Spleen (tissue), 7 donors: ENCODE results near the gene AHI1.

ENCODE experiments used
- POLR2A ChIP-seq, 3 donors: fragments of 450-650 bp; IDR thresholded peaks; one replicate each; pipeline ENCODE4 v1.5.1; 2017; ENCODE audit warnings: antibody characterized with exemption in 3 of 3, mild to moderate bottlenecking in 1 of 3
- TF ChIP-seq, protein P1 (sequence below), 11 experiments: fragments of 200-600 bp in 7 of 11; fragments of 450-650 bp in 4 of 11; sonication (generic) in 4 of 11; IDR thresholded peaks in 8 of 11; conservative IDR thresholded peaks in 3 of 11; 1 replicate in 7 of 11; 2 replicates in 4 of 11; pipeline versions ENCODE4 v1.4.0 to v1.8.0; 2016 to 2021; ENCODE audit warnings: antibody characterized with exemption in 11 of 11, inconsistent platforms in 4 of 11, mild to moderate bottlenecking in 1 of 11
- donor health status: DM: no; HTN: no; CAD: no; lungs with moderate emphysema.
- donor health status: DM: no; HTN: no; CAD: no.
- donor health status: DM: no; HTN: no; CAD: no.

DNA sequence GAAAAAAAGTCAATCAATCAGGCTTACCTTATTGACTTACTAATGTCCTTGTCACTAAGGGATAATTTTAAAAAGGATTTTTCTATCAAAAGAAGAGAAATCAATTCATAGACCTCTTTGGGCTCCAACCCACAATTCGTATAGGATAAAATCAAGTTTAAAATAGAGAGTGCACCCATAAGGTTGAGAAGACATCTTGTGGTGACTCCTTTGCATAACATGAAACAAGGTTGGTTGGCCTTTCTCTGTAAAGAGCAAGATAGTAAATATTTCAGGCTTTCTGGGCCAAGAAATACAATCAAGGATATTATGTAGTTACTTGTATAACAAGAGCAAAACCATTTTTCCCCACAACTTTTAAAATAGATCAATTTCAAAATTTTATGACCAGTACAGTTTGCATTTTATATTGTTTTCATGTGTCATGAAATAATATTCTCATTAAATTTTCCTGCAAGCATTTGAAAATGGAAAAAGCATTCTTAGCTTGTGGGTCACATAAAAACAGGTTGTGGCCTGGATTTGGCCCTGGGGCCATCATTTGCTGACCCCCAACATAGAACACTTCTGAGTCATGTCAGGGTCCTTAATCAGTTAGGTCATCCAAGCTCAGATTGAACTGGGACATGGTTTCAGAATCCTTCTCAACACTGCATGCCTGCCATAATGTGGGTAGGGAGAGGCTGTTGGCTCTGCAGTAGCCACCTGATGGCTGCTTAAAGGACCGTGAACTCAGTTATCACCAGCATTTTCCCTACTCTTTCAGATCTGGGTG, 239.7 kb downstream of the AHI1 start:
- TF ChIP-seq POLR2A (IDR thresholded peaks at IDR 0.05) = no peak
- TF ChIP-seq, protein P1, sequence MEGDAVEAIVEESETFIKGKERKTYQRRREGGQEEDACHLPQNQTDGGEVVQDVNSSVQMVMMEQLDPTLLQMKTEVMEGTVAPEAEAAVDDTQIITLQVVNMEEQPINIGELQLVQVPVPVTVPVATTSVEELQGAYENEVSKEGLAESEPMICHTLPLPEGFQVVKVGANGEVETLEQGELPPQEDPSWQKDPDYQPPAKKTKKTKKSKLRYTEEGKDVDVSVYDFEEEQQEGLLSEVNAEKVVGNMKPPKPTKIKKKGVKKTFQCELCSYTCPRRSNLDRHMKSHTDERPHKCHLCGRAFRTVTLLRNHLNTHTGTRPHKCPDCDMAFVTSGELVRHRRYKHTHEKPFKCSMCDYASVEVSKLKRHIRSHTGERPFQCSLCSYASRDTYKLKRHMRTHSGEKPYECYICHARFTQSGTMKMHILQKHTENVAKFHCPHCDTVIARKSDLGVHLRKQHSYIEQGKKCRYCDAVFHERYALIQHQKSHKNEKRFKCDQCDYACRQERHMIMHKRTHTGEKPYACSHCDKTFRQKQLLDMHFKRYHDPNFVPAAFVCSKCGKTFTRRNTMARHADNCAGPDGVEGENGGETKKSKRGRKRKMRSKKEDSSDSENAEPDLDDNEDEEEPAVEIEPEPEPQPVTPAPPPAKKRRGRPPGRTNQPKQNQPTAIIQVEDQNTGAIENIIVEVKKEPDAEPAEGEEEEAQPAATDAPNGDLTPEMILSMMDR (IDR thresholded peaks at IDR 0.05 in 8 of 11, conservative IDR thresholded peaks at IDR 0.05 in 3 of 11) = no peak
